Gastroesophageal sphincter (tissue), 4 donors: ENCODE data around the gene SMAD3. TPM values are rescaled to one million over a fixed set of nuclear protein-coding genes. Genes with fewer than 3 reads are reported as not detected.

Source experiments
- ATAC-seq: fragments of 150-250 bp; one replicate; pipeline ENCODE4 v1.9.1; 2016; ENCODE audit warnings: mild to moderate bottlenecking, moderate library complexity
- H3K27ac ChIP-seq, 4 donors: fragments of 200-600 bp; sonication (generic) in 3 of 4; 1 replicate in 3 of 4; 2 replicates in 1 of 4; pipeline ENCODE4 v1.5.1; 2016 to 2019
- H3K27me3 ChIP-seq: fragments of 200-600 bp; sonication (generic); one replicate; pipeline ENCODE4 v1.5.1; 2019
- H3K36me3 ChIP-seq, 2 donors: fragments of 200-600 bp; sonication (generic); one replicate each; pipeline ENCODE4 v1.5.1; 2019; ENCODE audit warnings: control low read depth in 1 of 2
- H3K4me1 ChIP-seq, 3 donors: fragments of 200-600 bp; sonication (generic); 1 replicate in 2 of 3; 2 replicates in 1 of 3; pipeline ENCODE4 v1.5.1; 2016 to 2019; ENCODE audit warnings: control low read depth in 2 of 3
- H3K4me3 ChIP-seq, 2 donors: fragments of 200-600 bp; sonication (generic); one replicate each; pipeline ENCODE4 v1.5.1; 2019; ENCODE audit warnings: mild to moderate bottlenecking in 1 of 2, moderate library complexity in 1 of 2
- H3K9me3 ChIP-seq, 3 donors: fragments of 200-600 bp; sonication (generic); one replicate each; pipeline ENCODE4 v1.5.1; 2017 to 2019; ENCODE audit warnings: control low read depth in 2 of 3
- EP300 ChIP-seq: sonication (generic); formaldehyde crosslinking; IDR thresholded peaks from one replicate; pipeline ENCODE4 v1.6.1; 2017; ENCODE audit warnings: antibody characterized with exemption, mild to moderate bottlenecking
- POLR2A ChIP-seq, 2 donors: fragments of 450-650 bp; IDR thresholded peaks; one replicate each; pipeline ENCODE4 v1.6.1; 2017; ENCODE audit warnings: antibody characterized with exemption in 2 of 2, mild to moderate bottlenecking in 2 of 2, moderate library complexity in 1 of 2
- POLR2AphosphoS5 ChIP-seq: sonication (generic); formaldehyde crosslinking; IDR thresholded peaks from one replicate; pipeline ENCODE4 v1.6.1; 2017; ENCODE audit warnings: antibody characterized with exemption
- WGBS, 2 donors: methylation state at CpG; one replicate each; pipeline ENCODE4 v1.1.5; 2018; ENCODE audit warnings: low coverage in 1 of 2; 5-methylcytosine and 5-hydroxymethylcytosine counted together
- total RNA-seq, 4 donors: library from RNA; depleted of rRNA; stranded (reverse); fragments of >200 nt; gene quantifications; one replicate each; pipeline ENCODE4 v1.1.0, GENCODE V29; 2016
- TF ChIP-seq, protein P1 (sequence below), 4 experiments: fragments of 200-600 bp in 2 of 4; fragments of 450-650 bp in 2 of 4; sonication (generic) in 1 of 4; IDR thresholded peaks; one replicate each; pipeline ENCODE4 v1.5.1; 2017 to 2019; ENCODE audit warnings: antibody characterized with exemption in 4 of 4, mild to moderate bottlenecking in 2 of 4, moderate library complexity in 2 of 4

Gene SMAD3
- total RNA-seq, 4 donors from 2014 or later, result 19.8 to 30.6 (median 25.9) TPM

DNA sequence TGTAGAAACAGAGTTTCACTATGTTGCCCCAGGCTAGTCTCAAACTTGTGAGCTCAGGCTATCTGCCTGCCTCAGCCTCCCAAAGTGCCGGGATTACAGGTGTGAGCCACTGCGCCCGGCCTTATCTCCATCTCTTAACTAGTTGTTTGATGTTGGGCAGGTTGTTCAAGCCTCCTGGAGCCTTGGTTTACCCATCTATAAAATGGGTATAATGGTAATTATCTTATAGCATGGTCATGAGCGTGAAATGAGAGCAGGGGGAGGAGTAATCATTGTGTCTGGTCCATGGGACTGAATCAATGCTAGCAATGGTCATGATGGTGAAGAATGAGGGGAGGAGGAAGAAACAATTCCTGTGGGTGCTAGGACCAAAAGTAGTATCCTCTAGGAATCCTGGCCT is 32.0 kb downstream of the SMAD3 start:
- Histone ChIP-seq H3K9me3 (no peaks in the 10 kb centered on the region), H3K4me3 (no peak overlapping the region), H3K36me3 (peaks cover 0 to 7% of the 10 kb centered on the region in 2 donors), H3K27ac (peak overlapping the region in 3 of 4 donors; percentile 53 to 76 (median 74)), H3K4me1 (peaks cover 0 to 70% (median 22%) of the 10 kb centered on the region in 3 donors), H3K27me3 (no peaks in the 10 kb centered on the region)
- no peak for ATAC-seq
- 100% methylated on average over 3 of the region's 4 CpGs; no CpG with 5 or more reads in 1 of the 2 donors for WGBS, 2 donors
- TF ChIP-seq POLR2AphosphoS5 (no peak), POLR2A (IDR thresholded peaks at IDR 0.05) (no peak), EP300 (no peak)
- TF ChIP-seq, protein P1, sequence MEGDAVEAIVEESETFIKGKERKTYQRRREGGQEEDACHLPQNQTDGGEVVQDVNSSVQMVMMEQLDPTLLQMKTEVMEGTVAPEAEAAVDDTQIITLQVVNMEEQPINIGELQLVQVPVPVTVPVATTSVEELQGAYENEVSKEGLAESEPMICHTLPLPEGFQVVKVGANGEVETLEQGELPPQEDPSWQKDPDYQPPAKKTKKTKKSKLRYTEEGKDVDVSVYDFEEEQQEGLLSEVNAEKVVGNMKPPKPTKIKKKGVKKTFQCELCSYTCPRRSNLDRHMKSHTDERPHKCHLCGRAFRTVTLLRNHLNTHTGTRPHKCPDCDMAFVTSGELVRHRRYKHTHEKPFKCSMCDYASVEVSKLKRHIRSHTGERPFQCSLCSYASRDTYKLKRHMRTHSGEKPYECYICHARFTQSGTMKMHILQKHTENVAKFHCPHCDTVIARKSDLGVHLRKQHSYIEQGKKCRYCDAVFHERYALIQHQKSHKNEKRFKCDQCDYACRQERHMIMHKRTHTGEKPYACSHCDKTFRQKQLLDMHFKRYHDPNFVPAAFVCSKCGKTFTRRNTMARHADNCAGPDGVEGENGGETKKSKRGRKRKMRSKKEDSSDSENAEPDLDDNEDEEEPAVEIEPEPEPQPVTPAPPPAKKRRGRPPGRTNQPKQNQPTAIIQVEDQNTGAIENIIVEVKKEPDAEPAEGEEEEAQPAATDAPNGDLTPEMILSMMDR (IDR thresholded peaks at IDR 0.05), result no peak

DNA sequence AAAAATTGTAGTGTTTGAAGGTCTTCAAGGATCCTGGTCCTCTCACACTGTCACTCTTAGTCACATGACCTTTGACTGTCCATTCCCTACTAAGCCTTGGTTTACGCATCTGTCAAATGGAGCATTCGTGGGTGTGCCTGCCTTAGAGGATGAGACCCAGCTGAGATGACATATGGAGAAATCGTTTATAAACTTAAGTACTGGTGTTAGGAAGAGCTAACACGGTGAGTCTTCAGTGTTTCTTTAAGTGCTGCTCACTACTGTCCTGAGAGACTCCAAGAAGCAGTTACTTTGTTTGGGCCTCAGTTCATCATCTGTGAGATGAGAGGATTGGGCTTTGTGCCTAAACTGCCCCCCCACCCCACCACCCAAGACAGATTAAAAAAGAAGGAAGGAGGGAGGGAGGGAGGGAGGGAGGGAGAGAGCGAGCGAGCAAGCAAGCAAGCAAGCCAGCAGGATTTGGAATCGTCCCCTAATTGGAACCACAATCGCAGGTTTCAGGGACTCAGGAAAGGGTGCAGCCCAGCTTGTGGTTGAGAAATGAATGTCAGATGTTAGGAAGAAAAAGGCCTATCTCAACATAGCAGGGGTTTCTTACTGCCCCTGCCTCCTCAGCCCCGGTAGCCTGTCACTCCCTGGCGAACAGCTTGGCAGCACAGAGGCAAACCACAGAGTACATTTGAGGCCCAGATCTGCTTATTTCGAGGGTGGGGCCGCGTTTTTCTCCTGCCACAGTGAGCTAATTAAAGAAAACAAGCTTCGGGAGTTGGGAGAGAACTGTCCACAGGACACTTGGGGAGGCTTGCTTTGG is 32.7 kb downstream of the SMAD3 start:
- Histone ChIP-seq H3K27me3 (no peaks in the 10 kb centered on the region), H3K9me3 (no peaks in the 10 kb centered on the region), H3K4me1 (peaks cover 0 to 70% (median 23%) of the 10 kb centered on the region in 3 donors), H3K36me3 (peaks cover 0 to 7% of the 10 kb centered on the region in 2 donors), H3K4me3 (peak overlapping the region in 1 of 2 donors; percentile 18), H3K27ac (peak overlapping the region in 3 of 4 donors; percentile 53 to 76 (median 74))
- 20 to 25% methylated on average over 4 to 5 of the region's 14 CpGs for WGBS, 2 donors
- ATAC-seq, result peak; percentile 50
- TF ChIP-seq POLR2AphosphoS5, result no peak

DNA sequence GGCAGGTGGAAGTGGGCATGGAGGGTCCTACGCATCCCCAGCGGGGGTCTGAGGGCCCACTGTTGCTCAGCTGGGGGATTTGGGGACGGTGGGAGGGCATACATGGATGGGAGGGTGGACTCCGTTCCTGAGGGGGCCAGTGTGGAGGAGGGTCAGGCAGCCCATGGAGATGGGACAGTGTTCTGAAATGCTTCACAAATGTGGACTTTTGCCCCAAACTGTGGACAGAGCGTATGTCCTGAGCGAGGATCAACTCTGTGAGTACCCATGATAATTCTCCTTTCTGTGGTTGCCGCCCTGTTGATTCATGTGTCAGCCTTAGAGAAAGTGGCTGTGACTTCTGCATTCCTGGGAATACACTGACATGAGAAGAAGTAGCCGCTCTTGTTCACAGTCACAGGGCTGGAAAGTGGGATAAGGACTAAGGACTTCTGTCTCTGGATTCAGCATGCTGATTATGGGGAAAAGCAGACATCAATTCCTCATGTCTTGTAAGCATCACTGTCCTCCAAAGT is 33.4 kb downstream of the SMAD3 start:
- no peak for ATAC-seq
- Histone ChIP-seq H3K27me3 (no peaks in the 10 kb centered on the region), H3K4me1 (peaks cover 0 to 70% (median 24%) of the 10 kb centered on the region in 3 donors), H3K9me3 (no peaks in the 10 kb centered on the region), H3K36me3 (peaks cover 0 to 7% of the 10 kb centered on the region in 2 donors), H3K4me3 (peak overlapping the region in 1 of 2 donors; percentile 18), H3K27ac (peak overlapping the region in 3 of 4 donors; percentile 53 to 76 (median 74))
- 91 to 100% methylated on average over 1 to 4 of the region's 8 CpGs for WGBS, 2 donors
- no peak for TF ChIP-seq POLR2A (IDR thresholded peaks at IDR 0.05)
- no peak for TF ChIP-seq POLR2AphosphoS5
- TF ChIP-seq EP300, result no peak
- TF ChIP-seq, protein P1 (IDR thresholded peaks at IDR 0.05), result no peak

DNA sequence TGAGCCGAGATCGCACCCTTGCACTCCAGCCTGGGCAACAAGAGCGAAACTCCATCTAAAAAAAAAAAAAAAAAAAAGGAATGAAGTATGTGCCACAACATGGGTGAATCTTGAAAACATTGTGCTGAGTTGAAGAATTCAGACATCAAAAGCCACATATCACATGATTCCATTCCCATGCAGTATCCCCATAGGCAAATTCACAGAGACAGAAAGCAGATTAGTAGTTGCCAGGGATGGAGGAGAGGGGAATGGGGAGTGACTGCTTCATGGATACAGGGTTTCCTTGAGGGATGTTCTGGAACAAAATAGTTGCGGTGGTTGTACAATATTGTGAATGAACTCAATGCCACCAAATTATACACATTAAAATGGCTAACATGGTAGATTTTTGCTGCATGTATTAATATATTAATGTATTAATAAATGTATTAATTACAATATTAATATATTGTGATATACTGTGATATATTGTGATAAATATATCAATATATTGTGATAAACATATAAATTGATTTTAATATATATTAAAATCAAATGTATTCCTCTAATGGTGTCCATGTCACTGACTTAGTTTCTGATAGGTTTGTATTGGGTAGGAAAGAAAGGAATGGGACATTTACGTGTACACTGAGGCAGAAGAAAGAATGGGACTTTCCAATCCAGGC is 34.9 kb downstream of the SMAD3 start:
- no peak for ATAC-seq
- Histone ChIP-seq H3K27ac (peak overlapping the region in 1 of 4 donors; percentile 20), H3K27me3 (no peaks in the 10 kb centered on the region), H3K9me3 (no peaks in the 10 kb centered on the region), H3K36me3 (no peaks in the 10 kb centered on the region), H3K4me3 (no peak overlapping the region), H3K4me1 (peaks cover 6 to 82% (median 38%) of the 10 kb centered on the region in 3 donors)
- WGBS, 2 donors, result 50% methylated on average over 2 of the region's 5 CpGs
- TF ChIP-seq EP300, result no peak
- no peak for TF ChIP-seq POLR2AphosphoS5
- TF ChIP-seq, protein P1 (IDR thresholded peaks at IDR 0.05), result no peak
- TF ChIP-seq POLR2A (IDR thresholded peaks at IDR 0.05), result no peak

DNA sequence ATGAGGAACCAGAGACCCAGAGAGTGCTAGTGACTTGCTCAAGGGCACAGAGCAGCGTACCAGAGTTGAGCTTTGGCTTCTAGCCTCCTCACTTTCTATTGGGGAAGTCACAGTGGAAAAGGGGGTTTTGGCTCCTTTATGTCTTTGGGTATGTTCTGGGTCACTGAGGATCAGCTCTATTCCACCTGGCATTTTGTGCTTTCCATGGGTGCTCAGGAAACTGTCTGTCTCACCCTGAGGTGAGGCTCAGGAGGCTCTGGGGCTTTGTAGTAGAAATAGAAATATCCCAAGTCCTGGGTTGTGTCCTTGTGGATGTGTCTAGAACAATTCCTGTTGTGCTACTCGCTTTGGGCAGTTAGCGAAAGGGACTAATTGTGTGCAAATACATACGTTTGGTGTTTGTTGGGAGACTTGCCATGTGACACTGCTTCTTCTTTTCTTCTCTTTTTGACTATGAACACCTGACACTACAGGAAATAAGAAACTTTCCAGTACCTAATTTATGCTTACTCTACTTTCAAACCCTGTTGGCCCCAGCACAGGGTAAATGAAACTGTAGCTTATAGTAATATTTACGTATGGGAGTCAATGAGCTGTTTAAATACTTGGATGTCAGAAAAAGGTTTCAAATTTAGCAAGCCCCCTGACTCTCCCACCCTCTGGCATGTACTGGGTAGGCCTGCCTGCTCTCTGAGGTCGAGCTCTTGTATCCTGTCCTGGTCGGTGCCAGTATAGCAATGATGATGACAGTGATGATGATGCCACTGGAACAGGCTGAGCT is 35.6 kb downstream of the SMAD3 start:
- TF ChIP-seq POLR2A (IDR thresholded peaks at IDR 0.05), result no peak
- TF ChIP-seq EP300, result no peak
- TF ChIP-seq, protein P1 (IDR thresholded peaks at IDR 0.05), result no peak
- TF ChIP-seq POLR2AphosphoS5, result no peak
- Histone ChIP-seq H3K4me1 (peaks cover 6 to 89% (median 43%) of the 10 kb centered on the region in 3 donors), H3K27ac (peak overlapping the region in 2 of 4 donors; percentile 3 to 20), H3K9me3 (no peaks in the 10 kb centered on the region), H3K4me3 (no peak overlapping the region), H3K27me3 (no peaks in the 10 kb centered on the region), H3K36me3 (no peaks in the 10 kb centered on the region)
- 68 to 72% methylated on average over 4 to 7 of the region's 7 CpGs for WGBS, 2 donors
- ATAC-seq, result no peak
